C4-2B (cell line): ENCODE measurements around the gene PIAS4.

Source experiments
- CTCF ChIP-seq: fragments of 450-650 bp; conservative IDR thresholded peaks from 2 replicates; pipeline ENCODE4 v1.5.1; 2017; ENCODE audit warnings: mild to moderate bottlenecking
- ZFX ChIP-seq: fragments of 450-650 bp; IDR thresholded peaks from 2 replicates; pipeline ENCODE4 v1.6.1; 2017

DNA sequence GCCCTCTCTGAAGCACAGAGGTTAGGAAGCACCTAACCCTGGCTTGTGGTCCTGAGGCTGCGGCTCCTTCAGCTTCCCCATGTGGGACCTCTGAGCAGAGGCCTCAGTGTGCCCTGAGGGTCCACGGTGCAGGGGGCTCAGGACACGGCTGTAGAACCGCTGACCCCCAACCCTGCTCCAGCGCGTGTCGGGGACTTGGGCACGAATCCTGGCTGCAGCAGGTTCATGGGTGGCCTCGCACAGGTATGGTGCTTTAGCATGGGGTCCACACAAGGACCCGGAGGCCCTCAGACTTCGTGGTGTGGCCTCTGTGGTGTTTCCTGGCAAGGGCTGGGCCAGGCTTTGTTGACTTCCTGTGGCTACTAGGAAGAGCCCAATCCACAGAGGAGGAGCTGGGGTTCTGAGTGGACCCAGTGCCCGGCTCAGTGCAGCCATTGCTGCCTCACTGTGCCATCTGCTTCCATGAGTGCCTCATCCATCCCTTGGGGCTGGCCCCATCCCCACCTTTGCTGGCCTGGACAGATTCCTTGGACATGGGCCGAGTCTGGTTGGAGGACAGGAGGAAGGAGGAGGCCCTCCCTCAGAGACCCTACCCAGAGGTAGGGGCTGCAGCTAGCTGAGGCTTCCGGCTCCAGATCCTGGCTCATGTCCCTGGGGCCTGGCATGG lies 34.7 kb downstream of the PIAS4 start:
- TF ChIP-seq CTCF (no peak), ZFX (no peak)
